ENCODE data around the gene IFT88. TPM values are rescaled to one million over a fixed set of nuclear protein-coding genes. Genes with fewer than 3 reads are reported as not detected.

Gene IFT88
- total and polyA plus RNA-seq, 9 of the 15 experiments (the other 6 are each of a cell fraction or from before 2014, with no cell fraction given), result 8.3 to 13.5 (median 10.0) TPM

DNA sequence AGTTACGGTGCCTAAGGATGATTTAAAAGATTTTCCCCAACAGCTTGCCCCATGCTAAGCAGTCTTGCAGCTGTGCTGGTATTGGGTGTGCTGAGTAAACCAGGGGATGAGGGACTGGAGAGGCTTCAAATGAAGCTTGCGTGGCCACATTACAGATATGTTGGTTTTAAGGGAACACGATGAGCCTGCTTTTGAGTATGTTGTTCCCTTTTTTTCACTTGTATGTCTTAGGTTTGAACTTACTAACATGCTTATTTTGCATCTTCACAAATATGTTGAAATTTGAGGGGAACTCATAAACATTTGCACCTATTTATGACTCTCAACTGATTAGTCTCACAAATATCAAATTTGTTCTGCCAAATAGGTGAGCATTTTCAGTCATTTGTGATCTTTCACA, 134.5 kb downstream of the IFT88 start (continued):
- TF ChIP-seq, protein P1, sequence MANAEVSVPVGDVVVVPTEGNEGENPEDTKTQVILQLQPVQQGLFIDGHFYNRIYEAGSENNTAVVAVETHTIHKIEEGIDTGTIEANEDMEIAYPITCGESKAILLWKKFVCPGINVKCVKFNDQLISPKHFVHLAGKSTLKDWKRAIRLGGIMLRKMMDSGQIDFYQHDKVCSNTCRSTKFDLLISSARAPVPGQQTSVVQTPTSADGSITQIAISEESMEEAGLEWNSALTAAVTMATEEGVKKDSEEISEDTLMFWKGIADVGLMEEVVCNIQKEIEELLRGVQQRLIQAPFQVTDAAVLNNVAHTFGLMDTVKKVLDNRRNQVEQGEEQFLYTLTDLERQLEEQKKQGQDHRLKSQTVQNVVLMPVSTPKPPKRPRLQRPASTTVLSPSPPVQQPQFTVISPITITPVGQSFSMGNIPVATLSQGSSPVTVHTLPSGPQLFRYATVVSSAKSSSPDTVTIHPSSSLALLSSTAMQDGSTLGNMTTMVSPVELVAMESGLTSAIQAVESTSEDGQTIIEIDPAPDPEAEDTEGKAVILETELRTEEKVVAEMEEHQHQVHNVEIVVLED (CRISPR knock-in tag; IDR thresholded peaks at IDR 0.05), result no peak
- no peak for TF ChIP-seq NR2C1 (IDR thresholded peaks at IDR 0.05)
- TF ChIP-seq NR2C1 (tag; IDR thresholded peaks at IDR 0.05), result no peak
- TF ChIP-seq, protein P2, sequence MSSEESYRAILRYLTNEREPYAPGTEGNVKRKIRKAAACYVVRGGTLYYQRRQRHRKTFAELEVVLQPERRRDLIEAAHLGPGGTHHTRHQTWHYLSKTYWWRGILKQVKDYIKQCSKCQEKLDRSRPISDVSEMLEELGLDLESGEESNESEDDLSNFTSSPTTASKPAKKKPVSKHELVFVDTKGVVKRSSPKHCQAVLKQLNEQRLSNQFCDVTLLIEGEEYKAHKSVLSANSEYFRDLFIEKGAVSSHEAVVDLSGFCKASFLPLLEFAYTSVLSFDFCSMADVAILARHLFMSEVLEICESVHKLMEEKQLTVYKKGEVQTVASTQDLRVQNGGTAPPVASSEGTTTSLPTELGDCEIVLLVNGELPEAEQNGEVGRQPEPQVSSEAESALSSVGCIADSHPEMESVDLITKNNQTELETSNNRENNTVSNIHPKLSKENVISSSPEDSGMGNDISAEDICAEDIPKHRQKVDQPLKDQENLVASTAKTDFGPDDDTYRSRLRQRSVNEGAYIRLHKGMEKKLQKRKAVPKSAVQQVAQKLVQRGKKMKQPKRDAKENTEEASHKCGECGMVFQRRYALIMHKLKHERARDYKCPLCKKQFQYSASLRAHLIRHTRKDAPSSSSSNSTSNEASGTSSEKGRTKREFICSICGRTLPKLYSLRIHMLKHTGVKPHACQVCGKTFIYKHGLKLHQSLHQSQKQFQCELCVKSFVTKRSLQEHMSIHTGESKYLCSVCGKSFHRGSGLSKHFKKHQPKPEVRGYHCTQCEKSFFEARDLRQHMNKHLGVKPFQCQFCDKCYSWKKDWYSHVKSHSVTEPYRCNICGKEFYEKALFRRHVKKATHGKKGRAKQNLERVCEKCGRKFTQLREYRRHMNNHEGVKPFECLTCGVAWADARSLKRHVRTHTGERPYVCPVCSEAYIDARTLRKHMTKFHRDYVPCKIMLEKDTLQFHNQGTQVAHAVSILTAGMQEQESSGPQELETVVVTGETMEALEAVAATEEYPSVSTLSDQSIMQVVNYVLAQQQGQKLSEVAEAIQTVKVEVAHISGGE (CRISPR knock-in tag; IDR thresholded peaks at IDR 0.05), result no peak
- no peak for TF ChIP-seq ZFX (CRISPR knock-in tag; IDR thresholded peaks at IDR 0.05)

Measured in K562 (cell line).